Urothelium cell line (cell line): ENCODE measurements around the gene CNOT6.
"Not testable (repeated sequence)": the region's sequence is repeated elsewhere in the genome, so short reads cannot be mapped to it uniquely, and the experiment has no call there.

ENCODE experiments used
- DNase-seq: peaks from one replicate; pipeline ENCODE4 v3.0.0; 2011; ENCODE audit warnings: low spot score, mixed read lengths
- FAIRE-seq: peaks from 2 replicates; lab custom pipeline; 2011; peaks lifted over from hg19 to GRCh38; lab: Jason Lieb, UNC

CNOT6 gene

DNA sequence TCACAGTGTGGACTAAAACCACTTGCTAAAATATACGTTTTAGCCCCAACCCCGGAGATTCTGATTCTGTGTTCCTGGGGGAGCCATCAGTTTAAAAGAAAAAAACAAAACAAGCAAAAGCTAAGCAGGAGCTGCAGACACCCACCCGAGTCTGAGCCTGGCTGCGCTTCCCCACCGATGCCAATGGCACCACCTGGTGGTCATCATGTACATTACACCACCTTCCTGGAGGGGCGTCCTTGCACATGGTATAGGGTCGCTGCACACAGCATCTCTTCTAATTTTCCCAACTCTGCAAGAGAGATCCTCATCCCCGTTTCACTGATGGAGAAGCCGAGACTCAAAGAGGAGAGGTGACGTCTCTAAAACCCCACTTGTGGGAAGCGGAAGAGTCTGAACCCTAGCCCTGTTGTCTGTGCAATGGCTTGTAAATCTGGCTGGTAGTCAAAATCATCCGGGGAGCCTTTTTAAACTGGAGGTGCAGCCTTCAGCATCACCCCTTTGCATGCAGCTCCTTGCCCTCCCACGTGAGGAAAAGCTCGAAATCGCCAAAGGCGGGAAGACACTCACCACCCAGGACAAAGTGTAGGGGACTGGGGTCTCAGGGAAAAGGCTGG, 23.1 kb upstream of the CNOT6 start:
- FAIRE-seq (no peak), DNase-seq (peak; percentile 71)

DNA sequence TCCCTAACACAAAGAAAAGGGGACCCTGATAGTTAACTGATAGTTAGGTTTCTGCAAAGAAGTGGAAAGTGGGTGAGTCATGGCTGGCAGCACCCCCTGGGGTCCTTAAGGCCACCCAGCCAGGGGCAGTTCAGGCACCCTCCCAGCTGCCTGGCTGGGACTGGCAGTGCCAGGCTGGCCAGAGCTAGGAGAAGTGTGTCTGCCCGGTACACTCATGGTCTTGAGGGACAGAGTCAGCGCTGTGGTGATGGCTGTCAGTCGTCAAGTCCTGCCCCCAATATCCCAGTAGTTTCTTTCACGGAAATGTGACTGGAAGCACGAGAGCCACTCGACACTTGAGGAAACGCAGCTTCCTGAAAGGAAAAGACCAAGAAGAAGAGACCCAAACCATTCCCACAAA, 22.3 kb upstream of the CNOT6 start:
- FAIRE-seq (no peak), DNase-seq (no peak)

DNA sequence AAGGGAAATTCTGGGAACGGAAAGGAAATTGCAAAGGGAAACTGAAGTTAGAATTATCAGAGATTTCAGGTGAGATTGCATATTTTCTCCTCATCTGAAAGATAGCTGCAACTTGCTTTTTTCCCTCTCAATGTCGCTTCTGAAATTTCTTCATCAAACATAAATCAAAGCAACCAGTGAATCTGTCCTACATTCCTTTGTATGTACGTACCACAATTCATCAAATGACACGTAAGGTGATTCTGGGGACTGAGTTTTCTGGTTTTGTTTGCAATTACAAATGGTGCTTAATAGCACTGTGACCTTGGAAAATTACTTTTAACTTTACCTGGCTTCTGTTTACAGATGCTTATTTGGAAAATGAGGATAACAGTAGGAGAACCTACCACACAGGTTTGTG, 21.9 kb upstream of the CNOT6 start:
- FAIRE-seq (no peak), DNase-seq (no peak)

DNA sequence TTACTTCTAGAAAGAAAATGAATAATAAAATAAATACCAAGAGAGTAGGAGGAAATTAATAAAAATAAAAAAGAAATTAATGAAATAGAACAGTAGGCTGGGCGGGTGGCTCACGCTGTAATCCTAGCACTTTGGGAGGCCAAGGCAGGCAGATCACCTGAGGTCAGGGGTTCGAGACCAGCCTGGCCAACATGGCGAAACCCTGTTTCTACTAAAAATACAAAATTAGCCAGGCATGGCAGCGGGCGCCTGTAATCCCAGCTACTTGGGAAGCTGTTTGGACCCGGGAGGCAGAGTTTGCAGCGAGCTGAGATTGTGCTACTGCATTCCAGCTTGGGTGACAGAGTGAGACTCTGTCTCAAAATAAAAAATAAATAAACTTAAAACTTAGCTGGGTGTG, 20.8 kb upstream of the CNOT6 start:
- DNase-seq, FAIRE-seq: not testable (repeated sequence)

DNA sequence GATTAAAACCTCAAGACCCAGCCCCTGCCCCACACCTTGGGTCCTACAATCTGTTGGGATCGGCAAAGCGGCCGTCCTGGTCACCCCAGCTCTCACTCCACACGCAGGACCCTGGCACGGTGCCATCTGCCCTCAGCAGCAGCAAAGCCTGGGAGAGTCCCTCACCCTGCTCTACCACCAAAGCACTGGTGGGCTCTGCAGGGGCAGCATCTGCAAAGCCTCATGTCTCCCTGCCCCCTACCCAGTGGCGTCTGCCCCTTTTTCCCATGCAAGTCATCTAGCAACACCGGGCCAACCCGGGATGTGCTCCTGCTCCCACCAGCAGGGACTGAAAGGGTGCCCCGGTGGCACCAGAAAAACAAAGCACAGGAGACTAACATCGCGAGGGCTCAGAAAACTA, 19.6 kb upstream of the CNOT6 start:
- FAIRE-seq (no peak), DNase-seq (no peak)

DNA sequence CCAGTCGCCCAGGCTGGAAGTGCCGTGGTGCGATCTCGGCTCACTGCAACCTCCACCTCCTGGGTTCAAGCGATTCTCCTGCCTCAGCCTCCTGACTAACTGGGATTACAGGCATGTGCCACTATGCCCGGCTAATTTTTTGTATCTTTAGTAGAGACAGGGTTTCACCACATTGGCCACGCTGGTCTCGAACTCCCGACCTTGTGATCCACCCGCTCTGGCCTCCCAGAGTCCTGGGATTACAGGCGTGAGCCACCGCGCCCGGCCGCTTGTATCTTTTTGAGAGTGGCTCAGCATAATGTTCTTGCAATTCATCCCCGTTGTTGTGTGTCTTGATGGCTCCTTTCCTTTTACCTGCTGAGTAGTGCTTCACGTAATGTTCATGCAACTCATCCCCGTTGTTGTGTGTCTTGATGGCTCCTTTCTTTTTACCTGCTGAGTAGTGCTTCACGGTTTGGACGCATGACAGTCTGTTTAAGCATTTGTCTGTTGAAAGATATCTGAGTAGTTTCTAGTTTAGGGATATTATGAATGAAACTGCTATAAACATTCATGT, 18.1 kb upstream of the CNOT6 start:
- FAIRE-seq, DNase-seq: not testable (repeated sequence)

DNA sequence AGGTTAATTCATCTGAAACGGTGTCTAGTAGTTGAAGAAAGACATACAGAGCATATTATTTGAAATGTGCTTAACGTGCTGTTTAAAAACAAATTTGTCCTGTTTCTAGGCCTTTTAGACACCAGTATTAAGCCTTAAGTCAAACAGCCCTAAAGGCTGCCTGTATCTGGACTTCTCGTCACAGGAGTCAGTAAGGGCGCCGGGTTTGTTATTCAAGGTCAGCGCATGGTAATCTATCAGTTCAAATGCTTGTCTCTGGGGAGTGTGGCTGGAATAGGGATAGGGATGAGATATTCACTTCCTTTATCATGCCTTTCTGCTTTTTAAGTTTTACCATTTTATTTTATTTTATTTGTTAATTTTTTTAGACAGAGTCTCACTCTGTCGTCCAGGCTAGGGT, 9.4 kb upstream of the CNOT6 start:
- FAIRE-seq: no peak
- no peak for DNase-seq

DNA sequence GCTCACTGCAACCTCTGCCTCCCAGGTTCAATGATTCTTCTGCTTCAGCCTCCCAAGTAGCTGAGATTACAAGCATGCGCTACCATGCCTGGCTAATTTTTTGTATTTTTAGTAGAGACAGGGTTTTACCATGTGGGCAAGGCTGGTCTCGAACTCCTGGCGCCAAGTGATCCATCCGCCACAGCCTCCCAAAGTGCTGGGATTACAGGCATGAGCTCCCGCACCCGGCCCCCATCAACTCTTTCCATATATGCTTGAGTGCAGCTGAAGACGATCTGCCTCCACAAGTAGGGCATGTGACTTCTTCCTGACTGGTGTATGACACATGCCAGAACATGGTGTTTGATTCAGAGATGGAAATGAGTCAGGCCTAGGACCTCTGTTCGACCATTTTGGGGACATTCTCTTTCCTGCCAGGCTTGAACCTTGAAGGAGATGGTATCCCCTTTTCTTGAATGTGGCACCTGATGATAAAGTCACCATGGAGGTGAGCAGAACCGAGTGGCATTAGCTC, 7.5 kb upstream of the CNOT6 start:
- FAIRE-seq (no peak), DNase-seq (no peak)

DNA sequence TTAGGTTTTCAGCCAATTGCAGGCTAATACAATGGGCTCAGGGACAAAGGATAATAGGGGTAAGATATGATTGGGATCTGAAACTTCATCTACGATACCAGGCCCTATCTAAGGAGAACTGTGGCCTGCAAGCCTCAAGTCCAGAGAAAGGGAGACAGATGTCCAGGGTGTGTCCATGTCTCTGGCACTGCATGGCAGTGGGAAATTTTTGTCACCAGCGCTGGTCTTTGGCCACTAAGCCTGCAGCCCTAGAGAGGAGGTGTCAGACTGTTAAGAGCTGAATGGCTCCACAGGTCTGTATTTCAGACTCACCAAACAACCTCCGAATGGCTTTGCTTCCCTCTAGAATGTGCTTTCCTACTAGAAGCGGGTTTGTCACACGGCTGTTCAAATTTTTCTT, 6.6 kb upstream of the CNOT6 start:
- DNase-seq (no peak), FAIRE-seq (no peak)

DNA sequence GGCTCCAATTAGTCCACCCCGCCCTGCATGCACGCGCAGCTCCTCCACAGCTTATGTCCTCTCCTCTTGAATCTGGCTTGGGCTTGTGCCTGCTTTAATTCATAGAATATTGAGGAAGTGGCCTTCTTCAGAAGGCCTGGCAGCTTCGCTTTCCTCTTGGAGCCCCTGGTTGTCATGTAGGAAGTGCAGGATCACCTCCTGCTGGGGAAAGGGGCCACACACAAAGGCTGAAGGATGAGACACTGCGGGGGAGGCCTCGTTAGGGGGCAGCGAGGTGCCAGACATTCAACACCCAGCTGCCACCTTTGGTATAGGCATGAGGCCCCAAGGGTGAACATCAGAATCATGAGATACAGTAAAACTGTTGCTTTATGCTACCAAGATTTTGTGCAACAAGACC, 2.7 kb upstream of the CNOT6 start:
- FAIRE-seq: no peak
- DNase-seq: no peak

DNA sequence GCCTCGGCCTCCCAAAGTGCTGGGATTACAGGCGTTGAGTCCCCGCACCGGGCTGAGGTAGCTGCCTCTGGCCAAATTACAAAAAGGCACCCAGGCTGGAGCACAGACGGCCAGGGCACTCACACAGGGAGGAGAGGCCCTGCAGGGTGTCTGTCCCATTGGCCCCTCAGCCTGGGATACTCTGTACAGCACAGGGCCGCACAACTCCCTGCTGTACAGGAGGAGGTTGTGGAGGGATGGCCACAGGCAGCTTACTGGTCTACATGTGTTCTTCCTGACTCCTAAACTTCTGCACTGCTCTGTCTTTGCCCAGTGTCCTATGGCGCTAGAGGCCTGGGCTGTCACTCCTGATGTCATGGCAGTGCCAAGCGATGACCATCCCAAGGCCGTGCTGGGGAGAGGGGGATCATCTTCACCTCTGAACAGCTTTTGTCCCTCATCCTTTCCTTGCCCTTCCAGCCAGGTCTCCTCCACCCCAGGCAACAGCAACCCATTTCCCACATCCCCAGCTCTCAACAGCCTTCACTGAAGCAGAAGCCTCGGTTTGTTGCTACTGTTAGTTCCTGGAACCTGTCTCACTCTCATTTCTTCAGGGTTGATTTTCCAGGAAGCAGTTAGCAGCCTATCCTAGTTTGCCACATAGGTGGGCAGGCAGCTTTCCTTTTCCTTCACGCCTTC, 1.8 kb upstream of the CNOT6 start:
- no peak for FAIRE-seq
- no peak for DNase-seq

DNA sequence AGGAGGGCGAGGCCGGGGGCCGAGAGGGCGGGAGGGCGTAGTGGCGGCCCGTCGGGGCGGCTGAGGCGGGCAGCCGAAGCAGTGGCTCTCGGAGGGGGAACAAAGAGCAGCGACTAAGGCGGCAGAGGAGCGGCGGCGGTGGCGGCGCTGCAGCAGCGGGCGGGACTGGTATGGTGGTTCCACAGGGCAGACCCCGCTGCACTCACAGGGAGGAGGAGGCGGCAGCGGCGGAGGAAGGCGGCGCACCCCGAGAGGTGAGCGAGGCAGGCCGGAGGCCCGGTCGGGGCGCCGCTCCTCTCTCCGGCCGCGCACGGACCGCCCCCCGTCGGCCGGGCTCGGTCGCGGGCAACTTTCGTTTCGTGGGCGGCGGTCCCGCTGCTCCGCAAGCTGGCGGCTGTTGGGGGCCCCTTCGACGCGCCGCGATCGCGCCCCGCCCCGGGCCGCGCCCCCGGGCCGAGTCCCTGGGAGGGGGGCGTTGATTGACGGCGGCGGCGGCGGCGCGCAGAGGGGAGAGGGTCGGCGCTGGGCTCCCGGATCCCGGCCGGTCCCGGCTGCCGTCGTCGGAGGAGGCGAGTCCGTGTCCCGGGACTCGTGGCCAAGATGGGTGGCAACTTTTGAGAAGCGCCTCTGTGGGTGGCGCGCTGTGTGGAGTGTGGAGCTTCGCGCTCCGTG, 467 bp downstream of the CNOT6 start:
- DNase-seq (peak; percentile 45), FAIRE-seq (no peak)

DNA sequence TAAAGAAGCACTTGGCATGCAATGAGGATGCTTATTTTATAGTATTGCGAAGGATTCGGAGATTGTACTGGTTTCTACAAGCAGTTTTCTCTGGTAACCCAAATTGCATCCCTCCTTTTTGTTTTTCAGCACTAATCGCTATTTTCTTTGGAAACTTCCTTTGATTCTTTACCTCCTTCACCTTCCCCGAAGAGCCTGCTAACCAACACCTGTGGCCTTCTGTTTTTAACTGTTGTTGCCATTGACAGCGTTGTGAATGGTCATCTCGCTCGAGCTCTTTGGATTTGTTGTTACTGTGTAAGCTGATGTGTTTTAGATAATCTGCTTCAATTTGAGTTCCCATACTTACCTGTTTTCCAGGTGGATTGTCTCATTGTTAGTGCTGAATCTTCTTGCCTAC, 1.1 kb downstream of the CNOT6 start:
- FAIRE-seq (no peak), DNase-seq (no peak)

DNA sequence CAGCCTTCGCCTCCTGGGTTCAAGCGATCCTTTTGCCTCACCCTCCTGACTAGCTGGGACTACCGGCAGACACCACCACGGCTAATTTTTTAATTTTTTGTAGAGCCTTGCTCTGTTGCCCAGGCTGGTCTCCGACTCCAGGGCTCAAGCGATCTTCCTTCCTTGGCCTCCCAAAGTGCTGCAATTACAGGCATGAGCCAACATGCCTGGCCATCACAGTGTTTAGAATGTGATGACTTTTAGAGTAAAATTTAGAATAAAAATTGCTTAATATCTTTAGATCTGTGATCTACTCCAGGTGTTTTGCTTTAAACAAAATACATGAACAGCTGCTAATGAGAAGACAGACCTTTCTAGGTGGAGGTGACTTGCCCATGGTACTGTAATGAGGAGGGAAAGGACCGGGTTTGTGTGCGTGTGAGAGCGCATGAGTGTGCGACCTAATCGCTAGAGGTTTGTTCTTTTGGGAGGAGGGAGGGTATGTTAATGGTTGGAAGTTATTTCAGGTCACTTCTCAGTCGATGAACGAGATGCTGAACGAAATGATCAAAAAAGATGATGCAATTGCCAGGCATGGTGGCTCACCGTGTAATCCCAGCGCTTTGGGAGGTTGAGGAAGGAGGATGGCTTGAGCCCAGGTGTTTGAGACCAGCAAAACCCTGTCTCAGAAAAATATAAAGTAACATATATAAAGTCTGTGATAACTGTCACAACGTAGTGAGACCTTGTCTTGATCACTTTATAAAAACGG, 2.0 kb downstream of the CNOT6 start:
- DNase-seq (no peak), FAIRE-seq (no peak)

DNA sequence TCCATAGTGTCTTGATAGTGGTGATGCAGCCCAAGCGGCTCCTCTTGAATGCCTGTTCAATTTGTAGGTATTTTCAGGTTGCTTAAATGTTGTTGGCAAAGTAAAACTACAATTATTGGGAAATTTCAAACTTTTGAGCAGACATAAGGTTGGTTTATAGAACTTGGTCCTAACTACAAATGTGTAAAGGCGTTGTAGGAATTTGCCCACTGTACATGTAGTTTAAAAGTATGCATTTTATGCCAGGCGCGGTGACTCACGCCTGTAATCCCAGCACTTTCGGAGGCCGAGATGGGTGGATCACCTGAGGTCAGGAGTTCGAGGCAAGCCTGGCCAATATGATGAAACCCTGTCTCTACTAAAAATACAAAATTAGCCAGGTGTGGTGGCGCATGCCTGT, 2.6 kb downstream of the CNOT6 start:
- not testable (repeated sequence) for FAIRE-seq, DNase-seq

DNA sequence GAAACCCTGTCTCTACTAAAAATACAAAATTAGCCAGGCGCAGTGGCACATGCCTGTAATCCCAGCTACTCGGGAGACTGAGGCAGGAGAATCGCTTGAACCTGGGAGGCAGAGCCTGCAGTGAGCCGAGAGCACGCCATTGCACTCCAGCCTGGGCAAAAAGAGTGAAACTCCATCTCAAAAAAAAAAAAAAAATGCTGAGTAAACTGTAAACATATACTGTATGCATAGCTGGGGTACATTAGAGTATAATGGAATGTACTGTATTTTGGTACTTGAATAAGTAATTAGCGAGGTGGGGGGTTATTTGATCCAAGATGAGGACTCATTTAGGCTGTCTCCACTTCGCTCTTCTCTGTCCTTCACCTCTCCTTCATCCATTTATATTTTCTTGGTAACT, 3.7 kb downstream of the CNOT6 start:
- not testable (repeated sequence) for DNase-seq, FAIRE-seq

DNA sequence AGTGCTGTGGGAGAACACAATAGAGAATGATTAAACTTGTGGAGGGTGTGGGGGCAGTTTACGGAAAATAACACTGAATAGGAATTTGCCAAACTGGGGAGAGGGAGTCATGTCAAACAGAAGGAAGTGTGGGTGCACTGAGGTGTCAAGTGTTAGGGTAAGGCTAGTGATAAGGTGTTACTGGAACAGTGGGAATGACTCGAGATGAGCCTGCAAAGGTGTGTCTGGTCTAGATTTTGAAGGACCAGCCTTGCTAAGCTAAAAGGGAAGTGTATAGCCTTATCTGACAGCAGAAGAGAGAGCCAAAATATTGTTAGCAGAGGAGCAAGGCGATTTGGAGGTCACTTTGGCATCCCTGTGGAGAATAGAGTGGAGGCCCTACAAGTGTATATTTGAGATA, 4.2 kb downstream of the CNOT6 start:
- FAIRE-seq (no peak), DNase-seq (no peak)

DNA sequence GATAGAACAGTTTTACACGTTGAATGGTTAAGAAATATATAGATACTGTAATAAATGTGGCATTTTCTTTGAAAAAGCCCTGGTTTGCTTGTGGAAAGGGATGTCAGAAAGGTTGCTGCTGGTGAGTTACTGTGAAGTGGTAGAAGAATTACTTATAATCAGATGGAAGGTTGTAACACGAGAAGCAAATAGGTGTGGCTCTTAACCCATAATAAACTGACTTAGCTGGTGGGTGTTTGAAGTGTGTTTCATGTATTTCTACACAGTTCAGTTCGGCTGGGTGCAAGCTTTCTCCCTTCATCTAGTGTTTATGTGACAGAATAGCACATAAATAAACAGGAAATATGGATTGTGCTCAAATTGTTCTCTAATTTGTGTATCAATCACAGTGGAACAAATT, 5.5 kb downstream of the CNOT6 start:
- DNase-seq (no peak), FAIRE-seq (no peak)

DNA sequence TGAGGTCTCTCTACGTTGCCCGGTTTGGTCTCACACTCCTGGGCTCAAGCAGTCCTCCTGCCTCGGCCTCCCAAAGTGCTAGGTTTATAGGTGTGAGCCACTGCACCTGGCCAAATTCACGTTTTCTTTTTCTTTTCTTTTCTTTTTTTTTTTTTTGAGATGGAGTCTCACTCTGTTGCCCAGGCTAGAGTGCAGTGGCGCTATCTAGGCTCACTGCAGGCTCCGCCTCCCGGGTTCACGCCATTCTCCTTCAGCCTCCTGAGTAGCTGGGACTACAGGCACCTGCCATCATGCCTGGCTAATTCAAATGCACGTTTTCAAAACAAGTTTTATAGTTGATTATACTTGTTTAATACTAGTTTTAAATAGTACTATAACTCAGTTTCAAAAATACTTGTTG, 6.1 kb downstream of the CNOT6 start:
- DNase-seq, FAIRE-seq: not testable (repeated sequence)

DNA sequence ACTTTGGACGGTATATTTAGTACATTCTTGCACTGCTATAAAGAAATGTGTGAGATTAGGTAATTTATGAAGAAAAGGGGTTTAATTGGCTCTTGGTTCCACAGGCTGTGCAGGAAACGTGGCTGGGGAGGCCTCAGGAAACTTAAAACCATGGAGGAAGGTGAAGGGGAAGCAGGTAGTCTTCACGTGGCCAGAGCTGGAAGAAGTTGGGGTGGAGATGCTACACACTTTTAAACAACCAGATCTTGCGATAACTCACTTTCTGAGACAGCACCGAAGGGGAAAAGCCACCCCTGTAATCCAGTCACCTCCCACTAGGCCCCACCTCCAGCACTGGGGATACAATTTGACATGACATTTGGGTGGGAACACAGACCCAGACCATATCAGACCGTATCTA, 13.5 kb downstream of the CNOT6 start:
- DNase-seq (no peak), FAIRE-seq (no peak)

DNA sequence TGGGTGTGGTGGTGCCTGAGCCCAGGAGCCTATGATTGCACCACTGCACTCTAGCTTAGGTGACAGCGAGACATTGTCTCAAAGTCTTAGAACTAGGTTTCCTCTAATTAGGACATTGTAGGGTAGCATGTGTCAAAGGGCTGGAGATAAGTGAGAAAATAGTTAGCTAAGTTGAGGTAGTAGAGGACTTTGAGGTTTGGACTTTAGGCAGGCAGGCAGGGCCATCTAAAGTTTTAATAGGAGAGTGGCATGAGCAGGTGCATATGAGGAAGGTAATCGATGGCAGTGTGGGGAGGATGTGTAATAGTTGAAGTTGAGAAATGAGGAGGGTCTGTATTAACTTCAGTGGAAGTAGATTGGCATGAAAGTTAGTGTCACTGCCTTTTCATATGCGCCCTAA, 21.1 kb downstream of the CNOT6 start:
- FAIRE-seq: no peak
- no peak for DNase-seq
